ENCODE data around the gene BTBD2. TPM values are rescaled to one million over a fixed set of nuclear protein-coding genes. Genes with fewer than 3 reads are reported as not detected.

BTBD2 gene
- total RNA-seq, 1 donor from 2014 or later: 48.8 TPM

DNA sequence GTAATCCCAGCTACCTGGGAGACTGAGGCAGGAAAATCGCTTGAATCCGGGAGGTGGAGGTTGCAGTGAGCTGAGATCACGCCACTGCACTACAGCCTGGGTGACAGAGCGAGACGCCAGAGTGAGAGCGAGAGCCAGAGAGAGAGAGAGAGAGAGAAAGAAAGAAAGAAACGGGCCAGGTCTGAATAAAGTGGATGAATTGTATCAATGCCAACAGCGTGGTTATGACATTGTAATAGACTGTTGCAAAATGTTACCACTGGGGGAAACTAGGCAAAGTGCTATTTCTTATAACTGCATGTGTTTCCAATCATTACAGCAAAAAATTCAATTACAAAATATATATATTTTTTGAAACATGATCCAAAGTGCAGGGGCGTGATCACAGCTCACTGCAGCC is 11.8 kb upstream of the BTBD2 start:
- Histone ChIP-seq H3K27ac (no peak overlapping the region), H3K4me3 (no peak overlapping the region), H3K36me3 (no peaks in the 10 kb centered on the region), H3F3A (ENCODE audit: low read depth) (peaks cover 29% of the 10 kb centered on the region), H3K4me1 (peaks cover 6% of the 10 kb centered on the region), H4K20me1 (ENCODE audit: low read depth) (no peaks in the 10 kb centered on the region), H2AFZ (replicated peaks) (no peak overlapping the region), H3K27me3 (no peaks in the 10 kb centered on the region), H3K79me2 (ENCODE audit: low read depth) (no peaks in the 10 kb centered on the region), H3K4me2 (no peak overlapping the region), H3K9ac (no peak overlapping the region), H3K9me3 (ENCODE audit: low read depth) (no peaks in the 10 kb centered on the region)
- Mint-ChIP-seq H3K27ac (no peak overlapping the region), H3K36me3 (no peaks in the 10 kb centered on the region), H3K4me3 (no peak overlapping the region), H3K9me3 (peaks cover 8% of the 10 kb centered on the region), H3K4me1 (peaks cover 6% of the 10 kb centered on the region), H3K27me3 (ENCODE audit: insufficient read depth, low read depth) (peaks cover 9% of the 10 kb centered on the region)
- no peak for DNase-seq (ENCODE audit: low spot score)
- TF ChIP-seq, protein P1, sequence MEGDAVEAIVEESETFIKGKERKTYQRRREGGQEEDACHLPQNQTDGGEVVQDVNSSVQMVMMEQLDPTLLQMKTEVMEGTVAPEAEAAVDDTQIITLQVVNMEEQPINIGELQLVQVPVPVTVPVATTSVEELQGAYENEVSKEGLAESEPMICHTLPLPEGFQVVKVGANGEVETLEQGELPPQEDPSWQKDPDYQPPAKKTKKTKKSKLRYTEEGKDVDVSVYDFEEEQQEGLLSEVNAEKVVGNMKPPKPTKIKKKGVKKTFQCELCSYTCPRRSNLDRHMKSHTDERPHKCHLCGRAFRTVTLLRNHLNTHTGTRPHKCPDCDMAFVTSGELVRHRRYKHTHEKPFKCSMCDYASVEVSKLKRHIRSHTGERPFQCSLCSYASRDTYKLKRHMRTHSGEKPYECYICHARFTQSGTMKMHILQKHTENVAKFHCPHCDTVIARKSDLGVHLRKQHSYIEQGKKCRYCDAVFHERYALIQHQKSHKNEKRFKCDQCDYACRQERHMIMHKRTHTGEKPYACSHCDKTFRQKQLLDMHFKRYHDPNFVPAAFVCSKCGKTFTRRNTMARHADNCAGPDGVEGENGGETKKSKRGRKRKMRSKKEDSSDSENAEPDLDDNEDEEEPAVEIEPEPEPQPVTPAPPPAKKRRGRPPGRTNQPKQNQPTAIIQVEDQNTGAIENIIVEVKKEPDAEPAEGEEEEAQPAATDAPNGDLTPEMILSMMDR (IDR thresholded peaks at IDR 0.05): no peak
- no peak for TF ChIP-seq EZH2phosphoT487 (IDR thresholded peaks at IDR 0.05)
- TF ChIP-seq EZH2 (IDR thresholded peaks at IDR 0.05): no peak

DNA sequence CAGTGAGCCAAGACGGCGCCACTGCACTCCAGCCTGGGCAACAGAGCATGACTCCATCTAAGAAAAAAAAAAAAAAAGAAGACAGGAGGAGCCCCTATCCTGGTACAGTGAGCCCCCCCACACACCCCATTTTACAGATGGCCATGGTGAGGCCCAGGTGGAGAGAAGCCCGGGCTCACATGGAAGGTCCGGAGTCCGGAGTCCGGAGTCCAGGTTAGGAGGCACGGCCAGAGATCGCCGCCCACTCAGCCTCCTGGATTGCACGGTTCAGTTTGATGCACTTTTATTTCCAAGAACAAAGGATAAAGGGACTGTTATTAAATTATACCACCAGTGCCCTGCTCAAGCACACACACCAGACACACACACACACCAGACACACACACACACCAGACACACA is 11.3 kb upstream of the BTBD2 start:
- Mint-ChIP-seq H3K36me3 (no peaks in the 10 kb centered on the region), H3K4me1 (peaks cover 3% of the 10 kb centered on the region)

DNA sequence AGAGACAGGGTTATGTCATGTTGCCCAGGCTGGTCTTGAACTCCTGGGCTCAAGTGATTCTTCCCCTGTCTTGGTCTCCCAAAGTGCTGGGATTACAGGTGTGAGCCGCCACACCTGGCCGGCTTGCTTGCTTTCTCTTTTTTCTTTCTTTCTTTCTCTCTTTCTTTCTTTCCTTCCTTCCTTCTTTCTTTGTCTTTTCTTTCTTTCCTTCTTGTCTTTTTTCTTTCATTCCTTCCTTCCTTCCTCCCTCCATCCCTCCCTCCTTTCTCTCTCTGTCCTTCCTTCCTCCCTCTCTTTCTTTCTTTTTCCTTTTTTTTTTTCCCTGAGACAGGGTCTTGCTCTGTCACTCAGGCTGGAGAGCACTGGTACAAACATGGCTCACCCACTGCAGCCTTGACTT is 6.8 kb upstream of the BTBD2 start:
- Histone ChIP-seq H3K36me3 (no peaks in the 10 kb centered on the region), H3F3A (ENCODE audit: low read depth) (peaks cover under 1% of the 10 kb centered on the region), H3K27me3 (no peaks in the 10 kb centered on the region), H3K4me3 (no peak overlapping the region), H3K9me3 (ENCODE audit: low read depth) (no peaks in the 10 kb centered on the region), H3K27ac (no peak overlapping the region), H3K4me1 (no peaks in the 10 kb centered on the region), H2AFZ (replicated peaks) (no peak overlapping the region), H3K9ac (no peak overlapping the region), H3K79me2 (ENCODE audit: low read depth) (no peaks in the 10 kb centered on the region), H4K20me1 (ENCODE audit: low read depth) (no peaks in the 10 kb centered on the region), H3K4me2 (no peak overlapping the region)
- DNase-seq (ENCODE audit: low spot score): no peak
- peaks cover 8% of the 10 kb centered on the region for H3K9me3 Mint-ChIP-seq
- no peak overlapping the region for H3K4me3 Mint-ChIP-seq
- no peak overlapping the region for H3K27ac Mint-ChIP-seq
- H3K4me1 Mint-ChIP-seq: peaks cover 6% of the 10 kb centered on the region
- TF ChIP-seq, protein P1 (IDR thresholded peaks at IDR 0.05): no peak
- no peak for TF ChIP-seq EZH2 (IDR thresholded peaks at IDR 0.05)
- no peak for TF ChIP-seq EZH2phosphoT487 (IDR thresholded peaks at IDR 0.05)
- H3K27me3 Mint-ChIP-seq (ENCODE audit: insufficient read depth, low read depth): peaks cover 9% of the 10 kb centered on the region
- no peaks in the 10 kb centered on the region for H3K36me3 Mint-ChIP-seq

More for the DNA sequence above, 11.3 kb upstream of the BTBD2 start:
- no peak overlapping the region for H3K9ac ChIP-seq
- H3K4me1 ChIP-seq: no peaks in the 10 kb centered on the region
- H2AFZ ChIP-seq (replicated peaks): no peak overlapping the region
- no peak overlapping the region for H3K4me3 ChIP-seq
- H3K27ac ChIP-seq: no peak overlapping the region
- H3K4me3 Mint-ChIP-seq: no peak overlapping the region
- peaks cover 8% of the 10 kb centered on the region for H3K9me3 Mint-ChIP-seq
- H3K9me3 ChIP-seq (ENCODE audit: low read depth): no peaks in the 10 kb centered on the region
- peaks cover 9% of the 10 kb centered on the region for H3K27me3 Mint-ChIP-seq (ENCODE audit: insufficient read depth, low read depth)
- TF ChIP-seq EZH2 (IDR thresholded peaks at IDR 0.05): no peak
- TF ChIP-seq, protein P1 (IDR thresholded peaks at IDR 0.05): no peak
- TF ChIP-seq EZH2phosphoT487 (IDR thresholded peaks at IDR 0.05): no peak
- no peaks in the 10 kb centered on the region for H3K36me3 ChIP-seq
- no peak overlapping the region for H3K27ac Mint-ChIP-seq
- no peak overlapping the region for H3K4me2 ChIP-seq
- H3K79me2 ChIP-seq (ENCODE audit: low read depth): no peaks in the 10 kb centered on the region
- peaks cover 23% of the 10 kb centered on the region for H3F3A ChIP-seq (ENCODE audit: low read depth)
- DNase-seq (ENCODE audit: low spot score): no peak
- H3K27me3 ChIP-seq: no peaks in the 10 kb centered on the region
- no peaks in the 10 kb centered on the region for H4K20me1 ChIP-seq (ENCODE audit: low read depth)
